ENCODE measurements around the gene ZRANB1. TPM values are rescaled to one million over a fixed set of nuclear protein-coding genes. Genes with fewer than 3 reads are reported as not detected.

The ZRANB1 gene
- total RNA-seq, 2 experiments from 2014 or later, result 21.2 to 22.2 TPM

DNA sequence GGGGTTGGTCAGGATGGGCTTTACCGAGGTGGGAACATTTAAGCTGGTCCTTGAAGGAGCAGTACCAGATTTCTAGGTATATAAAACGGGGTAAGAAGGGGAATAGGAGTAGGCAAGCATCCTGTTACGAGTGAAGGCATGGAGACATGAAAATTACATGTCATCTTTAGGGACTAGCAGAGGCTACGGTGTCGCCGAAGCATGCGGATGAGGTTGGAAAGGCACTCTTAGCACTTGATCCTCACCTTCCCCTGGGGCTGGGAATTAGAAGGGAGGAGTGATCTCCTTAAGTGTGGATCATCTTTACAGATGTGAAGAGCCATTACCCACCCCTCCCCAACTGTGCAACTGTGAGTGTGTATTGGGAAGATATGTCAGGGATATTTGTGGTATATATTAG lies 13.8 kb upstream of the ZRANB1 start:
- POLR2A ChIA-PET, result no interaction called here
- ATAC-seq (ENCODE audit: poor library complexity), result no peak

DNA sequence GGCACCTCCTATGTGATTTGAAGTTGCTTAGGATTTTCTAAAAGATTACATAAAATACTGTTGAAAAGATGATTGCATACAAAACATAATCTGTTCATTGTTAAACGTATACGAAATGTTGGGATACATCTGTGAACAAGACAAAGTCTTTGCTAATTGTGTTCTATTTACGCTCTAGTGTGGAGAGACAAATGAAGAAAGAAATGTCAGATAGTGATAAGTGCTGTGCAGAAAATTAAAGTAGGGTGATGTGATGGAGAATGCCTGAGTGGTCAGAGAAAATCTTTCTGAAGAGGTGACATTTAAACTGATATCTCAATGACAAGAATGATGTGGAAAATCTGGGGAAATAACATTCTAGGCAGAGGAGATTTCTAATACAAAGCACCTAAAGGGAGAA lies 13.4 kb upstream of the ZRANB1 start:
- Mint-ChIP-seq H3K27me3 (no peaks in the 10 kb centered on the region), H3K36me3 (ENCODE audit: low read depth) (peaks cover 68% of the 10 kb centered on the region), H3K9me3 (peaks cover 4% of the 10 kb centered on the region), H3K27ac (no peak overlapping the region), H3K4me1 (ENCODE audit: low read depth) (peaks cover 45% of the 10 kb centered on the region), H3K4me3 (no peak overlapping the region)
- ATAC-seq (ENCODE audit: poor library complexity), result no peak
- intact Hi-C loops (cut with DNase I, micrococcal nuclease), result loop anchor here in 1 of 2 experiments (5.0 kb wide), 1 partner anchor 54 kb away; no protein-coding TSS in a partner anchor
- ChIA-PET CTCF (no interaction called here), POLR2A (no interaction called here)
- Histone ChIP-seq H3K9me3 (ENCODE audit: control insufficient read depth in 1 of 2, insufficient read depth in 1 of 2, low read length in 2 of 2) (no peaks in the 10 kb centered on the region), H3K36me3 (ENCODE audit: insufficient read depth, low read length) (peaks cover 8% of the 10 kb centered on the region), H3K27ac (ENCODE audit: low read depth in 1 of 2, low read length in 2 of 2) (no peak overlapping the region), H3K27me3 (ENCODE audit: control insufficient read depth in 1 of 2, insufficient read depth in 2 of 2, low read length in 2 of 2) (no peaks in the 10 kb centered on the region), H3K4me3 (ENCODE audit: low read length) (no peak overlapping the region), H3K4me1 (ENCODE audit: insufficient read depth, low read length) (no peaks in the 10 kb centered on the region)
- DNase-seq, result no peak
- TF ChIP-seq, protein P1, sequence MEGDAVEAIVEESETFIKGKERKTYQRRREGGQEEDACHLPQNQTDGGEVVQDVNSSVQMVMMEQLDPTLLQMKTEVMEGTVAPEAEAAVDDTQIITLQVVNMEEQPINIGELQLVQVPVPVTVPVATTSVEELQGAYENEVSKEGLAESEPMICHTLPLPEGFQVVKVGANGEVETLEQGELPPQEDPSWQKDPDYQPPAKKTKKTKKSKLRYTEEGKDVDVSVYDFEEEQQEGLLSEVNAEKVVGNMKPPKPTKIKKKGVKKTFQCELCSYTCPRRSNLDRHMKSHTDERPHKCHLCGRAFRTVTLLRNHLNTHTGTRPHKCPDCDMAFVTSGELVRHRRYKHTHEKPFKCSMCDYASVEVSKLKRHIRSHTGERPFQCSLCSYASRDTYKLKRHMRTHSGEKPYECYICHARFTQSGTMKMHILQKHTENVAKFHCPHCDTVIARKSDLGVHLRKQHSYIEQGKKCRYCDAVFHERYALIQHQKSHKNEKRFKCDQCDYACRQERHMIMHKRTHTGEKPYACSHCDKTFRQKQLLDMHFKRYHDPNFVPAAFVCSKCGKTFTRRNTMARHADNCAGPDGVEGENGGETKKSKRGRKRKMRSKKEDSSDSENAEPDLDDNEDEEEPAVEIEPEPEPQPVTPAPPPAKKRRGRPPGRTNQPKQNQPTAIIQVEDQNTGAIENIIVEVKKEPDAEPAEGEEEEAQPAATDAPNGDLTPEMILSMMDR (IDR thresholded peaks at IDR 0.05), result no peak

More for the DNA sequence above, 13.8 kb upstream of the ZRANB1 start:
- peaks cover 3% of the 10 kb centered on the region for H3K9me3 Mint-ChIP-seq
- intact Hi-C loops (cut with DNase I, micrococcal nuclease), result loop anchor here in 1 of 2 experiments (5.0 kb wide), 1 partner anchor 54 kb away; no protein-coding TSS in a partner anchor
- H3K9me3 ChIP-seq (ENCODE audit: control insufficient read depth in 1 of 2, insufficient read depth in 1 of 2, low read length in 2 of 2), result no peaks in the 10 kb centered on the region
- CTCF ChIA-PET, result no interaction called here
- H3K4me3 Mint-ChIP-seq, result no peak overlapping the region
- H3K27me3 ChIP-seq (ENCODE audit: control insufficient read depth in 1 of 2, insufficient read depth in 2 of 2, low read length in 2 of 2), result no peaks in the 10 kb centered on the region
- no peak overlapping the region for H3K27ac ChIP-seq (ENCODE audit: low read depth in 1 of 2, low read length in 2 of 2)
- H3K4me3 ChIP-seq (ENCODE audit: low read length), result no peak overlapping the region
- peaks cover 43% of the 10 kb centered on the region for H3K4me1 Mint-ChIP-seq (ENCODE audit: low read depth)
- peaks cover 66% of the 10 kb centered on the region for H3K36me3 Mint-ChIP-seq (ENCODE audit: low read depth)
- no peak for DNase-seq
- no peak overlapping the region for H3K27ac Mint-ChIP-seq
- no peaks in the 10 kb centered on the region for H3K4me1 ChIP-seq (ENCODE audit: insufficient read depth, low read length)
- no peaks in the 10 kb centered on the region for H3K27me3 Mint-ChIP-seq
- H3K36me3 ChIP-seq (ENCODE audit: insufficient read depth, low read length), result peaks cover 8% of the 10 kb centered on the region
- TF ChIP-seq, protein P1 (IDR thresholded peaks at IDR 0.05), result no peak

DNA sequence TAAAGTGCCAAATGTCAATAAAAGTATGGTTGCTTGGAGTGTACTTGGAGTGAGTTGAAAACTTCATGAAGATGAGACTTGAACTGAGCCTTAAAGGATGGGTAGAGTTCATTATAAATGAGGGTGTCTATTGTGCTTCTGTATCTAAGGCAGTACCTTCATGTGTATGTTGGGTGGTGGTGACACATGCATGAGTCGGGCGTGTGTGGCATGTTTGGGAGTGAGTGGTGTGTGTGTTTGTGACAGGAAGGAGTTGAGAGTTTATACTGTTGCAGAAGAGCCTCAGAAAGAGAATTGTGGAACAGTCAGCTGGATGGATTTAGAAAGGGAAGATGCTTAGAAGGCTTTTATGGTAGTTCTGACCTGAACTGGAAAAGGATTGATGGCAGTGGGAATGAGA lies 6.0 kb upstream of the ZRANB1 start:
- Mint-ChIP-seq H3K4me3 (peak overlapping the region; percentile 3), H3K36me3 (ENCODE audit: low read depth) (peaks cover 21% of the 10 kb centered on the region), H3K27me3 (no peaks in the 10 kb centered on the region), H3K27ac (no peak overlapping the region), H3K4me1 (ENCODE audit: low read depth) (peaks cover 64% of the 10 kb centered on the region), H3K9me3 (peaks cover 5% of the 10 kb centered on the region)
- Histone ChIP-seq H3K9me3 (ENCODE audit: control insufficient read depth in 1 of 2, insufficient read depth in 1 of 2, low read length in 2 of 2) (no peaks in the 10 kb centered on the region), H3K36me3 (ENCODE audit: insufficient read depth, low read length) (no peaks in the 10 kb centered on the region), H3K4me3 (ENCODE audit: low read length) (no peak overlapping the region), H3K27ac (ENCODE audit: low read depth in 1 of 2, low read length in 2 of 2) (no peak overlapping the region), H3K4me1 (ENCODE audit: insufficient read depth, low read length) (peaks cover 2% of the 10 kb centered on the region), H3K27me3 (ENCODE audit: control insufficient read depth in 1 of 2, insufficient read depth in 2 of 2, low read length in 2 of 2) (no peaks in the 10 kb centered on the region)
- intact Hi-C loops (cut with DNase I, micrococcal nuclease), result no loop called here
- peak in 1 of 14 experiments; percentile 11 for DNase-seq
- ChIA-PET POLR2A (no interaction called here), CTCF (interaction anchor here (1.1 kb wide), 1 partner anchor 9 kb away, joined by 4 read pairs; no protein-coding TSS in a partner anchor)
- ATAC-seq (ENCODE audit: poor library complexity), result no peak
- TF ChIP-seq, protein P1 (IDR thresholded peaks at IDR 0.05), result no peak
